ENCODE results near the gene CPB1. TPM values are rescaled to one million over a fixed set of nuclear protein-coding genes. Genes with fewer than 3 reads are reported as not detected.

The CPB1 gene
- total RNA-seq, 2 donors from 2014 or later, result 2.0 to 9.9 TPM

- Histone ChIP-seq H3K27ac (no peak overlapping the region), H3K9me3 (no peaks in the 10 kb centered on the region), H3K4me1 (replicated peaks) (no peaks in the 10 kb centered on the region), H3K36me3 (no peaks in the 10 kb centered on the region), H3K4me3 (no peak overlapping the region), H3K27me3 (replicated peaks; ENCODE audit: insufficient read depth) (no peaks in the 10 kb centered on the region)
- no peak for DNase-seq (ENCODE audit: low spot score)
- intact Hi-C loops (cut with DNase I), result no loop called here
- TF ChIP-seq POLR2A (IDR thresholded peaks at IDR 0.05) (no peak), CTCF (IDR thresholded peaks at IDR 0.05) (no peak), POLR2AphosphoS5 (IDR thresholded peaks at IDR 0.05) (no peak)
- 27% methylated on average over 3 of the region's 3 CpGs for WGBS
These were observed 10.6 kb upstream of the CPB1 start for GRCh38 chr3:148816981-148817525.

GRCh38 chr3:148820361-148821245 lies 7.0 kb upstream of the CPB1 start:
- no peak for DNase-seq (ENCODE audit: low spot score)
- Histone ChIP-seq H3K27ac (no peak overlapping the region), H3K9me3 (no peaks in the 10 kb centered on the region), H3K4me1 (replicated peaks) (no peaks in the 10 kb centered on the region), H3K36me3 (no peaks in the 10 kb centered on the region), H3K4me3 (no peak overlapping the region), H3K27me3 (replicated peaks; ENCODE audit: insufficient read depth) (no peaks in the 10 kb centered on the region)
- intact Hi-C loops (cut with DNase I), result no loop called here
- 70% methylated on average over 7 of the region's 7 CpGs for WGBS
- TF ChIP-seq CTCF (IDR thresholded peaks at IDR 0.05), result no peak
- TF ChIP-seq POLR2A (IDR thresholded peaks at IDR 0.05), result no peak
- no peak for TF ChIP-seq POLR2AphosphoS5 (IDR thresholded peaks at IDR 0.05)

GRCh38 chr3:148823026-148823425 lies 4.6 kb upstream of the CPB1 start:
- Histone ChIP-seq H3K4me3 (no peak overlapping the region), H3K9me3 (no peaks in the 10 kb centered on the region), H3K4me1 (replicated peaks) (no peaks in the 10 kb centered on the region), H3K27ac (no peak overlapping the region), H3K36me3 (no peaks in the 10 kb centered on the region), H3K27me3 (replicated peaks; ENCODE audit: insufficient read depth) (no peaks in the 10 kb centered on the region)
- DNase-seq (ENCODE audit: low spot score), result no peak
- 81% methylated on average over 1 of the region's 1 CpG for WGBS
- intact Hi-C loops (cut with DNase I), result no loop called here
- no peak for TF ChIP-seq POLR2A (IDR thresholded peaks at IDR 0.05)
- TF ChIP-seq CTCF (IDR thresholded peaks at IDR 0.05), result no peak
- TF ChIP-seq POLR2AphosphoS5 (IDR thresholded peaks at IDR 0.05), result no peak

GRCh38 chr3:148825476-148825875 lies 2.1 kb upstream of the CPB1 start:
- no peak overlapping the region for H3K27ac ChIP-seq
- intact Hi-C loops (cut with DNase I), result no loop called here
- no peaks in the 10 kb centered on the region for H3K36me3 ChIP-seq
- no peaks in the 10 kb centered on the region for H3K27me3 ChIP-seq (replicated peaks; ENCODE audit: insufficient read depth)
- 84% methylated on average over 3 of the region's 3 CpGs for WGBS
- H3K4me1 ChIP-seq (replicated peaks), result no peaks in the 10 kb centered on the region
- H3K9me3 ChIP-seq, result no peaks in the 10 kb centered on the region
- no peak for DNase-seq (ENCODE audit: low spot score)
- no peak for TF ChIP-seq CTCF (IDR thresholded peaks at IDR 0.05)
- TF ChIP-seq POLR2AphosphoS5 (IDR thresholded peaks at IDR 0.05), result no peak
- TF ChIP-seq POLR2A (IDR thresholded peaks at IDR 0.05), result no peak
- no peak overlapping the region for H3K4me3 ChIP-seq

All from prostate gland (tissue), 2 donors.